Posterior vena cava (tissue), 2 donors: ENCODE data around the gene DMBX1. TPM values are rescaled to one million over a fixed set of nuclear protein-coding genes. Genes with fewer than 3 reads are reported as not detected.
A peak's percentile ranks its signal among the peaks of the same experiment; 100 is the strongest.

Source experiments
- DNase-seq: peaks from one replicate; pipeline ENCODE4 v3.0.0-alpha.2; 2020; ENCODE audit warnings: low spot score
- intact Hi-C, 2 donors: fragments of 100-400 bp; cut with DNase I; formaldehyde crosslinking; loops; one replicate each; pipeline versions ENCODE4 v1.14.1 to v1.14.2; 2022 to 2023
- total RNA-seq, 2 donors: library from RNA; stranded (reverse); fragmentation: NEBNext Ultra II Directional; extraction: Animal tissue kit (Norgen Biotek cat#: 25700); gene quantifications; one replicate each; pipeline ENCODE4 v1.2.1, GENCODE V29; 2021
- donor health status: DM: yes; HTN: yes; CAD: no.
- donor health status: DM: yes; HTN: yes; CAD: no.

The DMBX1 gene
- total RNA-seq, 2 donors from 2014 or later = not detected

DNA sequence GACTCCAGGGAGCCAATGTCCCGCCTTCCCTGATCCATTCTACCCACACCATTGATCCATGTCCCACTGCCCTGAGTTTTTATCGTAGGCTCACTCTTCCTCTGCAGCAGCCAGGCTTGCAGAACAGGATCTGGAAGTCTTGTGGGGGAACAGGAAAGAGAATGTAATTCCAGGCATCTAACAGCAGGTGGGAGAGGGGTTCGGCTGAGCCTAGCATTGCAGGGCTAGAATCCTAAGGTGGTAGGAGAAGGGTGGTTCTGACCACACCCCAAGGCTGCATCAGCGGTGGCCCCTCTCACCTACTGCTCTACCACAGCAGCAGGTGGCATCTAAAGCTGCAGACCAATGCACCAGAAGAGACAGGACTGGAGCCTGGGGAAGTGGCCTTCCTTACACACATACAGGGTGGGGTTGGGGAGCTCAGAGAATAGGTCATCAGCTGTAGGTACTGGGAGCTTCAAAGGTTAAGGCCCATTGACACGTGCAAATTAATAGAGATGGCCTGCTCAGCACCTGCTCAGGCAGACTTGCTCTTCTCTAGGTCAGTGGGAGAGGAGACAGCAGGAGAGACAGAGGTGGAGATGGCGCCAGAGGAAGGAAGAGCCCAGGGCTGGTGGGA lies 41.3 kb downstream of the DMBX1 start:
- no peak for DNase-seq
- intact Hi-C loops = loop anchor here (5.0 kb wide), 3 partner anchors 84 to 191 kb away; partner anchors contain the start of gene EFCAB14 (in 1 of the 2)

DNA sequence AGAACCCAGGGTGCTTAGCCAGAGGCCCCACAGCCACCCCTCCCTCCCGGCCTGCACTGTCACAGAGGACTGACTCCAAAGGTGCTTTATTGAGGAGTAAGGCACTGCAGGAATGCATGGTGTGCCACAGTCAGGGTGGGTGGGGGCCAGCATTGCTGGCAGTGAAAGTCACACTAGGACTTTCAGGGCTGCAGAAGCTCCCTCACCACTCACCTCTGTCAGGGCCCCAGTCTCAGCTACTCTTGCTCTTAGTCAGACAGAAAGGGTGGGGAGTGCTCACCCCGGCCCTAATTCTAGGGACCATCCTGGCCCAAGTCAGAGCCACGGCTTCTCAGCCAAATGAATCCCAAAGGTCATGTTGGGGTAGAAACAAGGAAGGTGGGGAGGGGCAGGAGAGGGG lies 42.5 kb downstream of the DMBX1 start:
- no peak for DNase-seq
- intact Hi-C loops = loop anchor here (5.0 kb wide), 3 partner anchors 85 to 190 kb away; partner anchors contain the start of gene EFCAB14 (in 1 of the 2)

DNA sequence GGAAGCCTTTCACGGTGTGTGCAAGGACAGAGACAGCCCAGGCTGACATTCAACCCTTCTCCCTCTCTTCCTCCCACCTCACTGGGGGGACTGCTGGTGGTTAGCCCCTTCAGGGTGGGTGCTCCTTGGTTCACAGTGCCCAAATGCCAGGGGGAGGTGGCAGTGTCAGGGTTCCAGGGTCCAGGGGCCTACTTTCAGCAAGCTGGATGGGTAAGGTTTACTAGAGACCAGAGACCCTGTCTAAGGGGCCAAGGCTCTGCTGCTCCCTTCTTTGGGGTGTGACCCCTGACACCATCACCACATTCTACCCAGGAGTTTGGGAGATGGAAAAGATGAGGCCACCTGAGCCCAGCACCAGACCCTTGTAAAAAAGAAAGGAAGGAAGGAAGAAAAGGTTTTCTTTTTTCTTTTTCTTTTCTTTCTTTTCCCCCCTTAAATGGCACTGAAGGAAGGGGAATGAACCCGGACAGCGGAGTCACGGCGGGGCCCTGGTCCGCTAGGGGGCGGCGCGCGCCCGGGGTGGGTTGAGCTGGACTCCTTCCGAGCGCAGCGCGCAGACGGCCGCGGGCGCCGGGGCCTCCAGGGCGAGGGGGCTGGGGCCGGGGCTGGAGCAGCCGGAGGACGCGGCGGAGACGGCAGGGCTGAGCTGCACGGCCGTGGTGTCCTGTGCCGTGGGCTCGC lies 43.0 kb downstream of the DMBX1 start:
- intact Hi-C loops = loop anchor here (5.0 kb wide), 3 partner anchors 85 to 190 kb away; partner anchors contain the start of gene EFCAB14 (in 1 of the 2)
- peak; percentile 94 for DNase-seq

DNA sequence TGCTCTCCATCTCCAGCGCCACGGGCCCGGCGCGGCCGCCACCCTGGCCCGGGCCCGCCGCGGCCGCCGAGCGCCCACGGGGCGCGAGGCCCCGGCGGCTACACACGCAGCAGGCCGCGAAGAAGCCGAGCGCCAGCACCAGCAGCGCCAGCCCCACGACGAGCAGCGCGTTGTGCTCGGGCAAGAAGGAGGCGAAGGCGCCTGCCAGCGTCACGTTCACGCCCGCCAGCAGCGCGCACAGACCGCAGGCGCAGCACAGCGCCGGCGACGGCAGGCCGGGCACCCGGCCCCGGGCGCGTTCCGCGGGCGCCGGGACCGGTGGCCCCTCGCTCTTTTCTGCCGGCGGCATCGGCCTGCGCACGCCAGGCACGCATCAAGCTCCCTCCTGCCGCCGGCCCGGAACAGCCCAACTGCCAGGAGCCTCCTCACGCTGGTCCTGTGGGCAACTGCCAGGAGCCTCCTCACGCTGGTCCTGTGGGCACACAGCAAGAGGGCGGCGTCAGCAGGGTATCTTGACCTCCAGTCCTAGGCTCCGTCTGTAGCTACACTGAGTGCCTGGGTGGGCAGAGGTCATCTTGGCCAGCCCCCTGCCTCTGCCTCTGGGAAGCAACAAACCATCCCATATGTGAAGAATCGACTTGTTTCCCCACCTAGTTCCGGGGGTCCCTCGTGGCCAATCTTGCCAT lies 43.7 kb downstream of the DMBX1 start:
- intact Hi-C loops = loop anchor here (5.0 kb wide), 3 partner anchors 86 to 189 kb away; partner anchors contain the start of gene EFCAB14 (in 1 of the 2)

DNA sequence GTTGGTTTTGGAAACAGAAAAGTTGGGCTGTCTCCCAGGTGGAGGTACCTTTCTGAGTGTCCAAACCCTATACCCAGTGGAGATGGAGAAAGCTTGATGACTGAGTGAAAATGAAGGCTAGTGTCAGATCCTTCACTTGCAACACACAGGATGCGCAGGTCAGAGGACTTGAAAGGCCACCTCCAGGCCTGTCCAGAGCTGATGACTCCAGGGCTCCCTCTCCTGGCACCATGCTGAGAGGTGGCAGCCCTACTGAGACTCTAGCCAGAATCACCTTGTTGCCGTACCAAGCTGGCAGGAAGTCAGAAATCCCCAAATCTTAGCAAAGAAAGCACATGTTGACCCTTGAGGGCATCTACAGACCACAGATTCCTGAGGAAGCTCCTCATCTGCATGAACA lies 45.4 kb downstream of the DMBX1 start:
- DNase-seq = no peak
- intact Hi-C loops = no loop called here

More for the DNA sequence above, 43.7 kb downstream of the DMBX1 start:
- DNase-seq = no peak

DNA sequence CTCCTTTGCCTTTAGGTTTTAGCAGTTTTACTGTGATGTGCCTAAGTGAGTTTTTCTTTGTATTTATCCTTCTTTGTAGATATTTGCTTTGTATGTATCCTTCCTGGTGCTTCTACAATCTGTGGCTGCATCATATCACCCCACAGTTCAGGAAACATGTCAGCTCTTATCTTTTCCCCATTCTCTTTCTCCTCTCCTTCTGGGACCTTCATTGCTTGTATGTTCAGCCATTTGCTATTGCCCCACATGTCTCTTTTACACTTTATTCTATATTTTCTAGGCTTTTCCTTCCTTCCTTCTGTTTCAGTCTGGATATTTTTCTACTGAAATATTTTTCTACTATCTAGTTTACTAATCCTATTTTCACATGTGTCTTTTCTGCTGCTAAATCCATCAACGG lies 46.9 kb downstream of the DMBX1 start:
- intact Hi-C loops = no loop called here

DNA sequence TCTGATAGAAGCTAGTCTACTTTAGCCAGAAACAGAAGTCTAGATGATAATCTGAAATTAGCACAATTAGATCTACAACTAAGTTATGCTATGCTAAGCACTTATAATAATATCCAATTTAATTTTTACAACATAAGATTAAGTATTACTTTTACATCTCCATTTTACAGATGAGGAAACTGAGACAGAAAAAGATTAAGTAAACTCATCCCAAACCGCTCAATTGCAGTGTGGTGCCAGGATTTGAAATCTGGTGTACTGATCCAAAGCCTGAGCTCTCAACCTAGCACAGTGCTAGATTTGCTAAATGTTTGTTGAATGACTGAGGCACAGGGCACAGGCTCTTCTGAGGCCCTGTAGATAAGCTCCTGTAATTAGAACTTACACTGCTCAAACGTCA lies 48.0 kb downstream of the DMBX1 start:
- DNase-seq = no peak
- intact Hi-C loops = no loop called here

More for the DNA sequence above, 46.9 kb downstream of the DMBX1 start:
- no peak for DNase-seq

DNA sequence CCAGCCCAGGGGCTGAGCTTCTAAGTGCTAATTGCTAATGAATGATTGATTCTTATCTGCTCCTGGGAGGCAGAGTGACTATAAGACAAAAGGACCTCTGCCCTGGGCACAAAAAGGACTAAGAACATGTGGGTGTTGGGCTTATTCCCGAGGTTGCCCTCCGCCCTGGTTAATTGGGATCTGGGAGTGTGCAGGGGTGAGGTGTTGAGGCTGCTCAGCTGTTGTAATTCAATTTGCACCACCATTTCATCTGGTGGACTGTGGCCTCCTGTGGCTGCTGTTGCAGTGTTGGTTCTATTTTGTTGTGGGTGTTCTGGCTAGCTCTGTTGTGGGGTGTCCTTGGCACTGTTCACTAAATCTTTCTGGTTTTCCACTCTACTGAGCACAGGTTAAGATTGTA lies 48.5 kb downstream of the DMBX1 start:
- intact Hi-C loops = no loop called here
- no peak for DNase-seq

Other genes starting within 250 kb of the DMBX1 start
- under 1 TPM; 0.60 to 0.67 TPM for gene RAD54L, start 242.1 kb upstream of the DMBX1 start, total RNA-seq
- gene LRRC41, start 186.2 kb upstream of the DMBX1 start, total RNA-seq = 10 to 100 TPM; 40.7 to 45.3 TPM
- gene UQCRH, start 186.1 kb upstream of the DMBX1 start, total RNA-seq = 100 to 1,000 TPM; 127 to 149 TPM
- 10 to 100 TPM; 17.3 to 18.9 TPM for gene NSUN4, start 149.0 kb upstream of the DMBX1 start, total RNA-seq
- gene FAAH, start 95.5 kb upstream of the DMBX1 start, total RNA-seq = 1 to 10 TPM; 2.2 to 2.4 TPM
- gene KNCN, start 61.8 kb downstream of the DMBX1 start, total RNA-seq = not detected
- 10 to 100 TPM; 40.3 to 59.6 TPM for gene MKNK1, start 114.4 kb downstream of the DMBX1 start, total RNA-seq
- 10 to 100 TPM; 18.4 to 21.4 TPM for gene MOB3C, start 127.0 kb downstream of the DMBX1 start, total RNA-seq
- gene ATPAF1, start 178.5 kb downstream of the DMBX1 start, total RNA-seq = 10 to 100 TPM; 26.7 to 34.7 TPM
- gene TEX38, start 182.0 kb downstream of the DMBX1 start, total RNA-seq = not detected
- gene EFCAB14, start 229.3 kb downstream of the DMBX1 start, total RNA-seq = 10 to 100 TPM; 86.5 to 97.0 TPM